Measurements from ENCODE around the gene ZNF385C.

GRCh38 chr17:41989702-41990419, 108.4 kb downstream of the ZNF385C start:
- TF ChIP-seq CTCF (IDR thresholded peaks at IDR 0.05) (no peak), POLR2A (IDR thresholded peaks at IDR 0.05) (no peak), EP300 (IDR thresholded peaks at IDR 0.05) (no peak)
